HL-60 (cell line): ENCODE results near the gene ADARB1.

ENCODE experiments used
- DNase-seq, 2 experiments: peaks; one replicate each; pipeline ENCODE4 v3.0.0-alpha.2; 2010 to 2020; ENCODE audit warnings: low read depth in 1 of 2, low spot score in 1 of 2
- H3K27ac ChIP-seq: fragments of 250-450 bp; sonication (Bioruptor Pico); replicated peaks from 2 replicates; pipeline ENCODE4 v1.5.1; 2020; ENCODE audit warnings: mild to moderate bottlenecking, moderate library complexity
- H3K27me3 ChIP-seq: fragments of 250-450 bp; sonication (Bioruptor Pico); 2 replicates; pipeline ENCODE4 v1.5.1; 2021; ENCODE audit warnings: mild to moderate bottlenecking, moderate library complexity; ENCODE audit not compliant: insufficient read depth, poor library complexity, severe bottlenecking
- H3K4me3 ChIP-seq: replicated peaks from 2 replicates; pipeline ENCODE4 v1.5.1; 2011; ENCODE audit warnings: mild to moderate bottlenecking, control low read depth, low read length; ENCODE audit not compliant: insufficient read depth
- CTCF ChIP-seq: IDR thresholded peaks from one replicate; pipeline ENCODE4 v1.5.1; 2011; ENCODE audit warnings: low read length, control low read depth, inconsistent platforms; ENCODE audit not compliant: insufficient read depth
- GABPA ChIP-seq: IDR thresholded peaks from 2 replicates; pipeline ENCODE4 v1.6.1; 2012; ENCODE audit warnings: low read depth
- POLR2AphosphoS5 ChIP-seq: IDR thresholded peaks from 2 replicates; pipeline ENCODE4 v1.6.1; 2012; ENCODE audit warnings: low read depth
- REST ChIP-seq: IDR thresholded peaks from 2 replicates; pipeline ENCODE4 v1.6.1; 2012; ENCODE audit warnings: low read depth; ENCODE audit not compliant: insufficient replicate concordance
- SPI1 ChIP-seq: IDR thresholded peaks from 2 replicates; pipeline ENCODE4 v1.6.1; 2012; ENCODE audit warnings: low read depth, mild to moderate bottlenecking, borderline replicate concordance

Gene ADARB1

GRCh38 chr21:45219517-45219916, 145.1 kb downstream of the ADARB1 start:
- H3K27ac ChIP-seq = no peak overlapping the region
- no peak for TF ChIP-seq CTCF
- TF ChIP-seq REST = no peak
- TF ChIP-seq GABPA = no peak
- TF ChIP-seq SPI1 = no peak
- TF ChIP-seq POLR2AphosphoS5 = no peak
- no peak overlapping the region for H3K4me3 ChIP-seq
- DNase-seq = no peak
- no peaks in the 10 kb centered on the region for H3K27me3 ChIP-seq

GRCh38 chr21:45220071-45220481, 145.7 kb downstream of the ADARB1 start:
- H3K27me3 ChIP-seq = no peaks in the 10 kb centered on the region
- no peak for DNase-seq
- TF ChIP-seq CTCF (no peak), SPI1 (no peak), POLR2AphosphoS5 (no peak), REST (no peak), GABPA (no peak)
- H3K27ac ChIP-seq = no peak overlapping the region
- no peak overlapping the region for H3K4me3 ChIP-seq

GRCh38 chr21:45220714-45221490, 146.5 kb downstream of the ADARB1 start:
- no peak overlapping the region for H3K4me3 ChIP-seq
- H3K27ac ChIP-seq = no peak overlapping the region
- no peak for TF ChIP-seq SPI1
- TF ChIP-seq POLR2AphosphoS5 = no peak
- TF ChIP-seq CTCF = no peak
- TF ChIP-seq GABPA = no peak
- TF ChIP-seq REST = no peak

More at GRCh38 chr21:45220714-45221490, 146.5 kb downstream of the ADARB1 start:
- no peak for DNase-seq
- H3K27me3 ChIP-seq = no peaks in the 10 kb centered on the region
